ENCODE measurements around the gene PLEKHA7.

- no peak for TF ChIP-seq POLR2AphosphoS5 (IDR thresholded peaks at IDR 0.05; ENCODE audit: low read depth, low read length)
- TF ChIP-seq SIN3A (IDR thresholded peaks at IDR 0.05; ENCODE audit: borderline replicate concordance, insufficient read depth, low read length) = no peak
- no peak for TF ChIP-seq TAF1 (IDR thresholded peaks at IDR 0.05; ENCODE audit: borderline replicate concordance, insufficient read depth, low read length)
- no peak for TF ChIP-seq REST (IDR thresholded peaks at IDR 0.05; ENCODE audit: insufficient read depth in 1 of 2, low read depth in 2 of 2, low read length in 2 of 2)
Observed at GRCh38 chr11:16804104-16804947, 209.9 kb downstream of the PLEKHA7 start.

Measured in PFSK-1 (cell line).